B cell (primary cell): ENCODE measurements around the gene MRPS26. TPM values are rescaled to one million over a fixed set of nuclear protein-coding genes. Genes with fewer than 3 reads are reported as not detected.

Experiments
- ATAC-seq: fragments of 200-7000 bp; cut with Tn5 transposase; one replicate; pipeline ENCODE4 v1.10.0; 2021; ENCODE audit warnings: low read depth, mild to moderate bottlenecking, moderate number of reproducible peaks, moderate library complexity
- CTCF ChIA-PET: fragments of 350-600 bp; sonication (Branson Sonifier 250); formaldehyde crosslinking; loops from one replicate; lab custom pipeline; 2021; ENCODE audit warnings: antibody characterized with exemption, inconsistent platforms; lab: Charles Lee
- POLR2A ChIA-PET: fragments of 350-600 bp; sonication (Branson Sonifier 250); formaldehyde crosslinking; loops from one replicate; lab custom pipeline; 2021; ENCODE audit warnings: antibody characterized with exemption; lab: Charles Lee
- DNase-seq: peaks from one replicate; pipeline ENCODE4 v3.0.0; 2013
- H2AFZ ChIP-seq: 2 replicates; pipeline ENCODE4 v1.6.1; 2012; ENCODE audit warnings: mild to moderate bottlenecking, low read depth, low read length; ENCODE audit not compliant: insufficient read depth, poor library complexity, severe bottlenecking
- H3K27ac ChIP-seq, 2 donors: 1 replicate in 1 of 2; 2 replicates in 1 of 2; pipeline ENCODE4 v1.5.1; 2012 to 2013; ENCODE audit warnings: low read length in 2 of 2, mild to moderate bottlenecking in 2 of 2, moderate library complexity in 1 of 2
- H3K27me3 ChIP-seq, 4 experiments: fragments of 200-600 bp in 1 of 4; sonication (generic) in 1 of 4; replicated peaks in 1 of 4; 1 replicate in 2 of 4; 2 replicates in 2 of 4; pipeline versions ENCODE4 v1.6.1 to v1.7.0; 2013 to 2016; ENCODE audit warnings: low read length in 3 of 4, mild to moderate bottlenecking in 2 of 4, mixed read lengths in 1 of 4, moderate library complexity in 1 of 4; ENCODE audit not compliant: insufficient read depth in 4 of 4, control insufficient read depth in 3 of 4; ENCODE audit errors: control extremely low read depth in 1 of 4
- H3K36me3 ChIP-seq, 2 experiments: replicated peaks in 1 of 2; 1 replicate in 1 of 2; 2 replicates in 1 of 2; pipeline versions ENCODE4 v1.6.1 to v1.7.1; 2013; ENCODE audit warnings: low read length in 1 of 2; ENCODE audit not compliant: insufficient read depth in 2 of 2, control insufficient read depth in 1 of 2; ENCODE audit errors: control extremely low read depth in 1 of 2, extremely low read depth in 1 of 2
- H3K4me1 ChIP-seq, 2 donors: fragments of 200-600 bp in 1 of 2; sonication (generic) in 1 of 2; 1 replicate in 1 of 2; 2 replicates in 1 of 2; pipeline versions ENCODE4 v1.5.1 to v1.6.1; 2013 to 2017; ENCODE audit warnings: low read length in 2 of 2; ENCODE audit not compliant: control insufficient read depth in 2 of 2, insufficient read depth in 2 of 2
- H3K4me2 ChIP-seq: replicated peaks from 2 replicates; pipeline ENCODE3; 2012; ENCODE audit warnings: mild to moderate bottlenecking, low read depth, low read length; ENCODE audit not compliant: poor library complexity, severe bottlenecking
- H3K4me3 ChIP-seq, 5 experiments: fragments of 200-600 bp in 1 of 5; sonication (generic) in 1 of 5; 1 replicate in 3 of 5; 2 replicates in 2 of 5; pipeline versions ENCODE4 v1.5.1 to v1.7.0; 2011 to 2016; ENCODE audit warnings: low read length in 4 of 5, mild to moderate bottlenecking in 4 of 5, low read depth in 2 of 5, control low read depth in 1 of 5, moderate library complexity in 1 of 5; ENCODE audit not compliant: insufficient read depth in 1 of 5; ENCODE audit errors: control extremely low read depth in 1 of 5, extremely low read depth in 1 of 5
- H3K79me2 ChIP-seq: fragments of 200-600 bp; sonication (generic); one replicate; pipeline ENCODE4 v1.6.0; 2016; ENCODE audit warnings: low read length; ENCODE audit not compliant: control insufficient read depth, insufficient read depth
- H3K9ac ChIP-seq: fragments of 200-600 bp; sonication (generic); 2 replicates; pipeline ENCODE4 v1.6.1; 2017; ENCODE audit warnings: mild to moderate bottlenecking, low read length, moderate library complexity
- H3K9me3 ChIP-seq, 3 donors: one replicate each; pipeline versions ENCODE4 v1.6.1 to v1.7.1; 2013; ENCODE audit warnings: low read length in 2 of 3; ENCODE audit not compliant: control insufficient read depth in 2 of 3, insufficient read depth in 1 of 3; ENCODE audit errors: control extremely low read depth in 1 of 3
- H4K20me1 ChIP-seq: 2 replicates; pipeline ENCODE4 v1.6.0; 2012; ENCODE audit warnings: mild to moderate bottlenecking, low read length; ENCODE audit not compliant: insufficient read depth, control insufficient read depth, poor library complexity, severe bottlenecking
- H3K27ac Mint-ChIP-seq: one replicate; pipeline ENCODE4 v1.8.0; 2021; ENCODE audit warnings: mixed read lengths
- H3K27me3 Mint-ChIP-seq: one replicate; pipeline ENCODE4 v1.8.0; 2021; ENCODE audit warnings: mixed read lengths
- H3K4me1 Mint-ChIP-seq: one replicate; pipeline ENCODE4 v1.8.0; 2021; ENCODE audit warnings: mixed read lengths
- H3K4me3 Mint-ChIP-seq: one replicate; pipeline ENCODE4 v1.8.0; 2021; ENCODE audit warnings: mixed read lengths
- H3K9me3 Mint-ChIP-seq: one replicate; pipeline ENCODE4 v1.8.0; 2022; ENCODE audit warnings: mixed read lengths; ENCODE audit not compliant: insufficient read depth
- EZH2 ChIP-seq: IDR thresholded peaks from 2 replicates; pipeline ENCODE4 v1.6.1; 2012; ENCODE audit warnings: borderline replicate concordance, low read depth, mild to moderate bottlenecking, moderate library complexity, low read length; ENCODE audit not compliant: insufficient read depth, poor library complexity, severe bottlenecking
- WGBS: methylation state at CpG from one replicate; pipeline ENCODE4 v1.1.5; 2013; ENCODE audit warnings: missing lambda C conversion rate; ENCODE audit not compliant: insufficient coverage; 5-methylcytosine and 5-hydroxymethylcytosine counted together
- intact Hi-C: fragments of 100-400 bp; cut with micrococcal nuclease; formaldehyde crosslinking; loops from one replicate; pipeline ENCODE4 v1.10.0; 2022
- polyA plus RNA-seq: library from polyadenylated mRNA; depleted of rRNA; stranded (reverse); fragments of >200 nt; gene quantifications from 2 replicates; pipeline ENCODE4 v1.2.3, GENCODE V29; 2012
- total RNA-seq, 2 donors: library from RNA; stranded (reverse); fragments of 120-200 nt in 1 of 2; gene quantifications; 1 replicate in 1 of 2; 2 replicates in 1 of 2; pipeline versions ENCODE4 v1.2.3 to v1.2.4, GENCODE V29; 2013 to 2022
- TF ChIP-seq, protein P1 (sequence below): fragments of 200-600 bp; IDR thresholded peaks from one replicate; pipeline ENCODE4 v1.8.0; 2022; ENCODE audit warnings: antibody characterized with exemption, mild to moderate bottlenecking

MRPS26 gene
- total and polyA plus RNA-seq, 2 donors (not counting 1 experiment from before 2014, with no cell fraction given): 35.9 to 37.5 TPM

DNA sequence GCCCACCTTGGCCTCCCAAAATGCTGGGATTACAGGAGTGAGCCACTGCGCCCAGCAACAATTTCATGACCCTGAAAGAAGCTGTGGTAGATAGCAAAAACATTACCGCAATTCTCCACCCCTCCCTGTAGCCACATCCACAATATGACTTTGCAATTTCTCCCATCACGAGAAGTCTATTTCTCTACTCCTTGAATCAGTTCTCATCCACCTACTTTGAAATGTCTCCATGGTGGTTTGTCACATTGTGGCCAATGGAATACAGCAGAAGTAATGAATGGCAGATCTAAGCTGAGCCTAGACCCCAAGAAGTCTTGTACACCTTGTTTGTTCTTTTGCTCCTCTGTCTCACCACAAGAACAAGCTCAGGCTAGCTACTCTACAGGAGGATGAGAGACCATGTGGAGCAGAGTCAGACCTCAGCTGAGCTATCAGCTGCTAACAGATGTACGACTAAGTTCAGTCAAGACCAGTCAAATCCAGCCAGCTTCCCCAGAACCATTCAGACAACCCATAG, 31.8 kb downstream of the MRPS26 start:
- DNase-seq (no peak), ATAC-seq (no peak)
- TF ChIP-seq, protein P1, sequence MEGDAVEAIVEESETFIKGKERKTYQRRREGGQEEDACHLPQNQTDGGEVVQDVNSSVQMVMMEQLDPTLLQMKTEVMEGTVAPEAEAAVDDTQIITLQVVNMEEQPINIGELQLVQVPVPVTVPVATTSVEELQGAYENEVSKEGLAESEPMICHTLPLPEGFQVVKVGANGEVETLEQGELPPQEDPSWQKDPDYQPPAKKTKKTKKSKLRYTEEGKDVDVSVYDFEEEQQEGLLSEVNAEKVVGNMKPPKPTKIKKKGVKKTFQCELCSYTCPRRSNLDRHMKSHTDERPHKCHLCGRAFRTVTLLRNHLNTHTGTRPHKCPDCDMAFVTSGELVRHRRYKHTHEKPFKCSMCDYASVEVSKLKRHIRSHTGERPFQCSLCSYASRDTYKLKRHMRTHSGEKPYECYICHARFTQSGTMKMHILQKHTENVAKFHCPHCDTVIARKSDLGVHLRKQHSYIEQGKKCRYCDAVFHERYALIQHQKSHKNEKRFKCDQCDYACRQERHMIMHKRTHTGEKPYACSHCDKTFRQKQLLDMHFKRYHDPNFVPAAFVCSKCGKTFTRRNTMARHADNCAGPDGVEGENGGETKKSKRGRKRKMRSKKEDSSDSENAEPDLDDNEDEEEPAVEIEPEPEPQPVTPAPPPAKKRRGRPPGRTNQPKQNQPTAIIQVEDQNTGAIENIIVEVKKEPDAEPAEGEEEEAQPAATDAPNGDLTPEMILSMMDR: no peak
- TF ChIP-seq EZH2: no peak
- H3K9me3 Mint-ChIP-seq: no peaks in the 10 kb centered on the region
- H3K27ac ChIP-seq: no peak overlapping the region
- H2AFZ ChIP-seq: no peak overlapping the region
- H3K4me1 ChIP-seq: peaks cover 9 to 12% of the 10 kb centered on the region in 2 donors
- no peaks in the 10 kb centered on the region for H3K36me3 ChIP-seq
- H4K20me1 ChIP-seq: no peaks in the 10 kb centered on the region
- H3K9ac ChIP-seq: no peak overlapping the region
- peaks cover 0 to 44% (median 18%) of the 10 kb centered on the region in 4 experiments for H3K27me3 ChIP-seq
- no peak overlapping the region for H3K4me3 Mint-ChIP-seq
- H3K4me2 ChIP-seq: no peak overlapping the region
- H3K4me3 ChIP-seq: no peak overlapping the region
- H3K27ac Mint-ChIP-seq: no peak overlapping the region
- WGBS: 0% methylated on average over 1 of the region's 4 CpGs
- peaks cover 39% of the 10 kb centered on the region for H3K27me3 Mint-ChIP-seq
- intact Hi-C loops: loop anchor here (1.0 to 10.0 kb wide), 2 partner anchors 23 to 77 kb away; partner anchors contain the start of genes FASTKD5 and UBOX5
- CTCF ChIA-PET: interaction anchor here (0.8 to 1.4 kb wide), 4 partner anchors 10 to 24 kb away, joined by 4 to 12 read pairs (median 6); no protein-coding TSS in a partner anchor
- H3K4me1 Mint-ChIP-seq: peaks cover 11% of the 10 kb centered on the region
- H3K79me2 ChIP-seq: no peaks in the 10 kb centered on the region
- peaks cover 0 to 6% (median 0%) of the 10 kb centered on the region in 3 donors for H3K9me3 ChIP-seq
- POLR2A ChIA-PET: no interaction called here

GRCh38 chr20:3080939-3081388, 35.1 kb downstream of the MRPS26 start:
- Histone ChIP-seq H3K4me3 (no peak overlapping the region), H3K9ac (no peak overlapping the region), H3K36me3 (no peaks in the 10 kb centered on the region), H2AFZ (no peak overlapping the region), H3K9me3 (peaks cover 0 to 21% (median 0%) of the 10 kb centered on the region in 3 donors), H3K4me2 (no peak overlapping the region), H4K20me1 (no peaks in the 10 kb centered on the region), H3K79me2 (no peaks in the 10 kb centered on the region), H3K4me1 (peaks cover 13 to 23% of the 10 kb centered on the region in 2 donors), H3K27ac (no peak overlapping the region), H3K27me3 (peaks cover 0 to 63% (median 33%) of the 10 kb centered on the region in 4 experiments)
- no peak for TF ChIP-seq EZH2
- TF ChIP-seq, protein P1: no peak
- peaks cover 55% of the 10 kb centered on the region for H3K27me3 Mint-ChIP-seq
- 48% methylated on average over 3 of the region's 6 CpGs for WGBS
- ATAC-seq (no peak), DNase-seq (no peak)
- intact Hi-C loops: no loop called here
- ChIA-PET POLR2A (no interaction called here), CTCF (no interaction called here)
- H3K4me1 Mint-ChIP-seq: peaks cover 21% of the 10 kb centered on the region
- H3K27ac Mint-ChIP-seq: no peak overlapping the region
- H3K9me3 Mint-ChIP-seq: no peaks in the 10 kb centered on the region
- no peak overlapping the region for H3K4me3 Mint-ChIP-seq
